PC-9 (cell line): ENCODE measurements around the gene MBNL1. TPM values are rescaled to one million over a fixed set of nuclear protein-coding genes. Genes with fewer than 3 reads are reported as not detected.

Experiments used
- BruUV-seq: library from RNA; stranded (reverse); fragments of 400-500 nt; replicated peaks from 2 replicates; lab custom pipeline; 2021; lab: Mats Ljungman, UMichigan
- CTCF ChIA-PET: fragments of 300-600 bp; sonication (Branson Sonifier 250); formaldehyde crosslinking; loops from one replicate; lab custom pipeline; 2022; ENCODE audit warnings: antibody characterized with exemption; lab: Charles Lee
- POLR2A ChIA-PET: fragments of 300-600 bp; sonication (Branson Sonifier 250); formaldehyde crosslinking; loops from one replicate; lab custom pipeline; 2022; ENCODE audit warnings: antibody characterized with exemption; ENCODE audit not compliant: unreplicated experiment; lab: Charles Lee
- DNase-seq, 2 experiments: peaks; one replicate each; pipeline versions ENCODE4 v3.0.0 to v3.0.0-alpha.2; 2015 to 2022; ENCODE audit warnings: mixed read lengths in 1 of 2
- H2AFZ ChIP-seq: fragments of 200-600 bp; sonication (generic); 2 replicates; pipeline ENCODE4 v1.8.1; 2017; ENCODE audit warnings: antibody characterized with exemption
- H3F3A ChIP-seq: fragments of 200-600 bp; sonication (generic); 2 replicates; pipeline ENCODE4 v1.8.1; 2017; ENCODE audit warnings: antibody characterized with exemption, mild to moderate bottlenecking, low read depth; ENCODE audit not compliant: insufficient read depth
- H3K27ac ChIP-seq: fragments of 200-600 bp; sonication (generic); 2 replicates; pipeline ENCODE4 v1.6.1; 2016; ENCODE audit warnings: mixed run types
- H3K27me3 ChIP-seq: fragments of 200-600 bp; sonication (generic); 2 replicates; pipeline ENCODE4 v1.6.1; 2016; ENCODE audit warnings: low read depth, mixed run types; ENCODE audit not compliant: insufficient read depth
- H3K36me3 ChIP-seq: fragments of 200-600 bp; sonication (generic); 2 replicates; pipeline ENCODE4 v1.6.1; 2016; ENCODE audit warnings: low read depth, mixed run types
- H3K4me1 ChIP-seq: fragments of 200-600 bp; sonication (generic); replicated peaks from 2 replicates; pipeline ENCODE4 v1.6.1; 2016; ENCODE audit warnings: mixed run types; ENCODE audit not compliant: insufficient read depth
- H3K4me2 ChIP-seq: fragments of 200-600 bp; sonication (generic); 2 replicates; pipeline ENCODE4 v1.6.1; 2017; ENCODE audit warnings: mixed run types
- H3K4me3 ChIP-seq: fragments of 200-600 bp; sonication (generic); 2 replicates; pipeline ENCODE4 v1.6.1; 2016; ENCODE audit warnings: mixed run types
- H3K79me2 ChIP-seq: fragments of 200-600 bp; sonication (generic); 2 replicates; pipeline ENCODE4 v1.6.1; 2017; ENCODE audit warnings: low read depth, mixed run types
- H3K9me2 ChIP-seq: fragments of 200-600 bp; sonication (generic); 2 replicates; pipeline ENCODE4 v1.8.1; 2017; ENCODE audit warnings: mild to moderate bottlenecking; ENCODE audit not compliant: insufficient read depth
- H3K9me3 ChIP-seq: fragments of 200-600 bp; sonication (generic); 2 replicates; pipeline ENCODE4 v1.8.1; 2016; ENCODE audit warnings: low read depth; ENCODE audit not compliant: insufficient read depth
- H4K20me1 ChIP-seq: fragments of 200-600 bp; sonication (generic); 2 replicates; pipeline ENCODE4 v1.8.1; 2017; ENCODE audit not compliant: insufficient read depth
- EZH2 ChIP-seq: fragments of 200-600 bp; sonication (generic); IDR thresholded peaks from 2 replicates; pipeline ENCODE4 v1.8.0; 2017; ENCODE audit warnings: antibody characterized with exemption, low read depth
- intact Hi-C: fragments of 100-400 bp; cut with micrococcal nuclease; formaldehyde crosslinking; loops from one replicate; pipeline ENCODE4 v1.10.0; 2022; ENCODE audit not compliant: unreplicated experiment
- total RNA-seq: library from RNA; stranded (reverse); gene quantifications from 2 replicates; pipeline ENCODE4 v1.2.3, GENCODE V29; 2021
- TF ChIP-seq, protein P1 (sequence below): fragments of 200-600 bp; sonication (generic); conservative IDR thresholded peaks from 2 replicates; pipeline ENCODE4 v1.6.1; 2017; ENCODE audit warnings: mixed run types, antibody characterized with exemption, mild to moderate bottlenecking, moderate library complexity

Gene MBNL1
- total RNA-seq, 1 experiment from 2014 or later = 176 TPM

GRCh38 chr3:152346740-152347139 lies 78.0 kb downstream of the MBNL1 start:
- CTCF ChIA-PET = no interaction called here
- peaks cover 34% of the 10 kb centered on the region for H3K79me2 ChIP-seq

GRCh38 chr3:152348436-152349177 lies 79.9 kb downstream of the MBNL1 start:
- CTCF ChIA-PET = no interaction called here
- Histone ChIP-seq H3K79me2 (peaks cover 50% of the 10 kb centered on the region), H3K27ac (no peak overlapping the region)

More at GRCh38 chr3:152346740-152347139, 78.0 kb downstream of the MBNL1 start:
- Histone ChIP-seq H2AFZ (no peak overlapping the region), H3K27ac (no peak overlapping the region), H3K4me3 (no peak overlapping the region), H3K4me1 (peaks cover 22% of the 10 kb centered on the region), H3K4me2 (no peak overlapping the region), H3K9me2 (no peaks in the 10 kb centered on the region), H3K36me3 (peaks cover 14% of the 10 kb centered on the region; the same call in 1 of the 2 replicates), H4K20me1 (no peaks in the 10 kb centered on the region), H3F3A (no peaks in the 10 kb centered on the region), H3K9me3 (peaks cover 5% of the 10 kb centered on the region; the same call in 1 of the 2 replicates), H3K27me3 (no peaks in the 10 kb centered on the region)
- POLR2A ChIA-PET = no interaction called here
- DNase-seq = no peak
- TF ChIP-seq, protein P1, sequence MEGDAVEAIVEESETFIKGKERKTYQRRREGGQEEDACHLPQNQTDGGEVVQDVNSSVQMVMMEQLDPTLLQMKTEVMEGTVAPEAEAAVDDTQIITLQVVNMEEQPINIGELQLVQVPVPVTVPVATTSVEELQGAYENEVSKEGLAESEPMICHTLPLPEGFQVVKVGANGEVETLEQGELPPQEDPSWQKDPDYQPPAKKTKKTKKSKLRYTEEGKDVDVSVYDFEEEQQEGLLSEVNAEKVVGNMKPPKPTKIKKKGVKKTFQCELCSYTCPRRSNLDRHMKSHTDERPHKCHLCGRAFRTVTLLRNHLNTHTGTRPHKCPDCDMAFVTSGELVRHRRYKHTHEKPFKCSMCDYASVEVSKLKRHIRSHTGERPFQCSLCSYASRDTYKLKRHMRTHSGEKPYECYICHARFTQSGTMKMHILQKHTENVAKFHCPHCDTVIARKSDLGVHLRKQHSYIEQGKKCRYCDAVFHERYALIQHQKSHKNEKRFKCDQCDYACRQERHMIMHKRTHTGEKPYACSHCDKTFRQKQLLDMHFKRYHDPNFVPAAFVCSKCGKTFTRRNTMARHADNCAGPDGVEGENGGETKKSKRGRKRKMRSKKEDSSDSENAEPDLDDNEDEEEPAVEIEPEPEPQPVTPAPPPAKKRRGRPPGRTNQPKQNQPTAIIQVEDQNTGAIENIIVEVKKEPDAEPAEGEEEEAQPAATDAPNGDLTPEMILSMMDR = no peak
- TF ChIP-seq EZH2 = no peak
- intact Hi-C loops = loop anchor here (5.0 kb wide), 1 partner anchor 74 kb away; no protein-coding TSS in a partner anchor
- BruUV-seq = no TSS peak

GRCh38 chr3:152349392-152349791 lies 80.7 kb downstream of the MBNL1 start:
- no peak overlapping the region for H3K4me3 ChIP-seq
- no peaks in the 10 kb centered on the region for H3K9me2 ChIP-seq
- peaks cover 14% of the 10 kb centered on the region; the same call in 1 of the 2 replicates for H3K36me3 ChIP-seq
- no TSS peak for BruUV-seq
- peaks cover 22% of the 10 kb centered on the region for H3K4me1 ChIP-seq
- no peaks in the 10 kb centered on the region for H4K20me1 ChIP-seq
- no peak overlapping the region for H3K27ac ChIP-seq
- intact Hi-C loops = loop anchor here (5.0 kb wide), 1 partner anchor 77 kb away; no protein-coding TSS in a partner anchor
- CTCF ChIA-PET = no interaction called here
- DNase-seq = peak in 1 of 2 experiments; percentile 51
- H3K9me3 ChIP-seq = peaks cover 5% of the 10 kb centered on the region; the same call in 1 of the 2 replicates
- H3K27me3 ChIP-seq = no peaks in the 10 kb centered on the region
- H2AFZ ChIP-seq = no peak overlapping the region
- H3K4me2 ChIP-seq = no peak overlapping the region
- peaks cover 58% of the 10 kb centered on the region for H3K79me2 ChIP-seq
- POLR2A ChIA-PET = no interaction called here
- H3F3A ChIP-seq = no peaks in the 10 kb centered on the region
- TF ChIP-seq, protein P1 = no peak
- TF ChIP-seq EZH2 = no peak

More at GRCh38 chr3:152348436-152349177, 79.9 kb downstream of the MBNL1 start:
- TF ChIP-seq EZH2 = no peak
- TF ChIP-seq, protein P1 = no peak
- no peak overlapping the region for H3K4me3 ChIP-seq
- no peaks in the 10 kb centered on the region for H3F3A ChIP-seq
- peaks cover 22% of the 10 kb centered on the region for H3K4me1 ChIP-seq
- POLR2A ChIA-PET = no interaction called here
- H3K9me2 ChIP-seq = no peaks in the 10 kb centered on the region
- no peak for DNase-seq
- BruUV-seq = no TSS peak
- no peaks in the 10 kb centered on the region for H4K20me1 ChIP-seq
- no peaks in the 10 kb centered on the region for H3K27me3 ChIP-seq
- no peak overlapping the region for H3K4me2 ChIP-seq
- intact Hi-C loops = loop anchor here (5.0 kb wide), 1 partner anchor 76 kb away; no protein-coding TSS in a partner anchor
- peaks cover 5% of the 10 kb centered on the region; the same call in 1 of the 2 replicates for H3K9me3 ChIP-seq
- H3K36me3 ChIP-seq = peaks cover 14% of the 10 kb centered on the region; the same call in 1 of the 2 replicates
- H2AFZ ChIP-seq = no peak overlapping the region
